Ovary (tissue), 9 donors: ENCODE data around the gene COPS9. TPM values are rescaled to one million over a fixed set of nuclear protein-coding genes. Genes with fewer than 3 reads are reported as not detected.

ENCODE experiments used
- DNase-seq, 5 donors: peaks; one replicate each; pipeline ENCODE4 v3.0.0-alpha.2; 2019 to 2020
- H3K27ac ChIP-seq, 2 donors: fragments of 200-600 bp; one replicate each; pipeline versions ENCODE4 v1.5.1 to v1.8.0; 2019 to 2022
- H3K27me3 ChIP-seq: fragments of 200-600 bp; one replicate; pipeline ENCODE4 v1.8.0; 2022
- H3K36me3 ChIP-seq: fragments of 200-600 bp; sonication (generic); one replicate; pipeline ENCODE4 v1.5.1; 2019
- H3K4me1 ChIP-seq: one replicate; pipeline ENCODE4 v1.8.1; 2013; ENCODE audit warnings: mild to moderate bottlenecking, moderate library complexity; ENCODE audit not compliant: insufficient read depth
- H3K4me3 ChIP-seq: fragments of 200-600 bp; sonication (generic); one replicate; pipeline ENCODE4 v1.5.1; 2017
- H3K9me3 ChIP-seq, 2 donors: fragments of 200-600 bp in 1 of 2; sonication (generic) in 1 of 2; one replicate each; pipeline versions ENCODE4 v1.5.1 to v1.8.1; 2013 to 2019; ENCODE audit warnings: mild to moderate bottlenecking in 1 of 2, moderate library complexity in 1 of 2
- EP300 ChIP-seq: sonication (generic); formaldehyde crosslinking; IDR thresholded peaks from one replicate; pipeline ENCODE4 v1.6.1; 2017; ENCODE audit warnings: antibody characterized with exemption
- POLR2A ChIP-seq: fragments of 450-650 bp; IDR thresholded peaks from one replicate; pipeline ENCODE4 v1.6.1; 2017; ENCODE audit warnings: antibody characterized with exemption, mild to moderate bottlenecking, moderate library complexity
- WGBS, 3 donors: extraction: QIAGEN DNeasy Blood & Tissue Kit in 1 of 3; methylation state at CpG; one replicate each; pipeline versions ENCODE4 v1.1.5 to v1.1.7; 2013 to 2017; 5-methylcytosine and 5-hydroxymethylcytosine counted together
- intact Hi-C, 4 donors: fragments of 100-400 bp; cut with DNase I; formaldehyde crosslinking; loops; one replicate each; pipeline versions ENCODE4 v1.11.0 to v1.15.1; 2022 to 2023
- polyA plus RNA-seq, 2 donors: library from polyadenylated mRNA; stranded (reverse); fragments of 200-250 nt in 1 of 2; fragments of 350-450 nt in 1 of 2; fragmentation: Illumina TruSeq in 1 of 2; extraction: RNeasy Lipid Tissue Mini Kit (QIAGEN cat#74804) in 1 of 2; gene quantifications; one replicate each; pipeline ENCODE4 v1.2.3, GENCODE V29; 2013 to 2014
- total RNA-seq, 7 donors: library from RNA; depleted of rRNA in 2 of 7; stranded (reverse); fragments of >200 nt in 2 of 7; fragmentation: NEBNext Ultra II Directional in 3 of 7; extraction: Animal tissue kit (Norgen Biotek cat#: 25700) in 3 of 7; gene quantifications; one replicate each; pipeline versions ENCODE4 v1.1.0 to v1.2.4, GENCODE V29; 2016 to 2023
- TF ChIP-seq, protein P1 (sequence below), 3 donors: fragments of 450-650 bp in 2 of 3; fragments of 200-600 bp in 1 of 3; IDR thresholded peaks; one replicate each; pipeline versions ENCODE4 v1.5.1 to v1.8.0; 2016 to 2022; ENCODE audit warnings: antibody characterized with exemption in 3 of 3, mild to moderate bottlenecking in 1 of 3
- donor health status: DM: no; HTN: no; CAD: no; lungs with moderate emphysema.
- donor health status: DM: no; HTN: no; CAD: no.
- donor health status: Bipolar disorder and iron deficiency.
- donor health status: DM: yes; HTN: yes; CAD: no.
- donor health status: DM: no; HTN: no; CAD: no.
- donor health status: DM: yes; HTN: yes; CAD: no.

Gene COPS9
- total and polyA plus RNA-seq, 9 donors: 42.1 to 286 (median 101) TPM

DNA sequence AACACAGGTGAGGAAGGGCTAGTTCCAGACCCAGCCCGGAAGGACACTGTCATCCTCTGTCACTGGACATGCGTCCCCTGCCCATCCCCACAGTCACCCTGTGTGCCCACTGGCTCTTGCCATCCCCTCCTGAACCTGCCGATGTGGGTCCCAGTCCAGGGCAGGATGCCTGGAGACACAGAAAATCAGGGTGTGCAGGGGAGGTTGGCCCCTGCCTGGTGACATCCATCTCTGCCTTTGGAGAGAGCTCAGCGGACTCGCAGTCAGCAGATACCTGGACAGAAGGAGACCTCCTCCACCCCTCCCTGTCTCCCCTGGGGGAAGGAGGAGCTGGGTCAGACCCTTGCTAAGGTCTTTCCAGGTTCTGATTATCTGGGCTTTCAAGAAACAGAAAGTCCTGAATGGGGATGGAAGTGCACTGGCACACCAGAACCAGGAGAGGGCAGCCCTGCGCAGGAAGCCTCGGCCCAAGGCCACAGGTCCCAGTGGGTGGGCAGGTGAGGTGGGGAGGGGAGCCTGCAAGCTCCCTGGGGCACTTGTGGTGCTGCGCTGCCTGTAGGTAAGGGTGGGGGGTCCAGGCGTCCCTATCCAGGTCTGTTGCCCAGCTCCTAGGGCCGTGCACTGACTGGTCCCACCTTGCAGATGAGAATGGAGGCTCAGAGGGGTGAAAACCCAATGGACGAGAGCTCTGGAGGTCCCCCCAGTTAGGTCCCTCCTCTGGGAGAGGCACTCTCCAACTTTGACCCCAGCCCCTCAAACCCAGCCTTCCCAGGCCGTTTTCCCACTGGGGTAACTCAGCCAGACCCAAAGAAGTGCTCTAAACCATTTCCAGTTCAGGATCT is 14.1 kb upstream of the COPS9 start:
- 26 to 35% (median 30%) methylated on average over 12 of the region's 12 CpGs for WGBS, 3 donors
- H3K27me3 ChIP-seq: no peaks in the 10 kb centered on the region
- no peaks in the 10 kb centered on the region for H3K9me3 ChIP-seq
- no peak overlapping the region for H3K27ac ChIP-seq
- H3K4me3 ChIP-seq: no peak overlapping the region
- intact Hi-C loops: loop anchor here in 1 of 4 donors (10.0 kb wide), 2 partner anchors 95 to 1115 kb away; partner anchors contain the start of gene OR6B3
- no peaks in the 10 kb centered on the region for H3K36me3 ChIP-seq
- peaks cover 5% of the 10 kb centered on the region for H3K4me1 ChIP-seq
- peak in 1 of 5 donors; percentile 49 for DNase-seq
- TF ChIP-seq, protein P1, sequence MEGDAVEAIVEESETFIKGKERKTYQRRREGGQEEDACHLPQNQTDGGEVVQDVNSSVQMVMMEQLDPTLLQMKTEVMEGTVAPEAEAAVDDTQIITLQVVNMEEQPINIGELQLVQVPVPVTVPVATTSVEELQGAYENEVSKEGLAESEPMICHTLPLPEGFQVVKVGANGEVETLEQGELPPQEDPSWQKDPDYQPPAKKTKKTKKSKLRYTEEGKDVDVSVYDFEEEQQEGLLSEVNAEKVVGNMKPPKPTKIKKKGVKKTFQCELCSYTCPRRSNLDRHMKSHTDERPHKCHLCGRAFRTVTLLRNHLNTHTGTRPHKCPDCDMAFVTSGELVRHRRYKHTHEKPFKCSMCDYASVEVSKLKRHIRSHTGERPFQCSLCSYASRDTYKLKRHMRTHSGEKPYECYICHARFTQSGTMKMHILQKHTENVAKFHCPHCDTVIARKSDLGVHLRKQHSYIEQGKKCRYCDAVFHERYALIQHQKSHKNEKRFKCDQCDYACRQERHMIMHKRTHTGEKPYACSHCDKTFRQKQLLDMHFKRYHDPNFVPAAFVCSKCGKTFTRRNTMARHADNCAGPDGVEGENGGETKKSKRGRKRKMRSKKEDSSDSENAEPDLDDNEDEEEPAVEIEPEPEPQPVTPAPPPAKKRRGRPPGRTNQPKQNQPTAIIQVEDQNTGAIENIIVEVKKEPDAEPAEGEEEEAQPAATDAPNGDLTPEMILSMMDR (IDR thresholded peaks at IDR 0.05): peak in 1 of 3 donors; percentile 18
- TF ChIP-seq POLR2A: no peak

DNA sequence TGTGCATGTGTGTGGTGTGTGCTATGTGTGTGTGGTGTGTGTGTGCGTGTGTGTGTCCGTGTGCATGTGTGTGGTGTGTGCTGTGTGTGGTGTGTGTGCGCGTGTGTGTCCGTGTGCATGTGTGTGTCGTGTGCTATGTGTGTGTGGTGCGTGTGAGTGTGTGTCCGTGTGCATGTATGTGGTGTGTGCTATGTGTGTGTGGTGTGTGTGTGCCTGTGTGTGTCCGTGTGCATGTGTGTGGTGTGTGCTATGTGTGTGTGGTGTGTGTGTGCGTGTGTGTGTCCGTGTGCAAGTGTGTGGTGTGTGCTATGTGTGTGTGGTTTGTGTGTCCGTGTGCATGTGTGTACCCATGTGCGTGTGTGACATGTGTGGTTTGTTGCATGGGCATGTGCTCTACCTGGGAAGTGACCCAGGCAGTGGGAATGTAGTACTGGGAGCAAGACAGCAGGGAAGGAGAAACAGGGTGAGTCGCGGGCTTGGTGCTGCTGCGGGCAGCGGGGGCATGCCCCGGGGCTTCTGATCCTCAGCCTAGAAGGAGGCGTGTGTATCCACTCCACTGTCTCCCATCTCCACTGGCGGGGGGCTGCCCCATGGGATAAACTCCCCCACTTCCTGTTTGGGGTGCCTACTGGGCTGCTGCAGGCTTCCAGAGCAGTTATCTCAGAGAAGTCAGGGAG is 11.9 kb upstream of the COPS9 start:
- H3K4me3 ChIP-seq: no peak overlapping the region
- no peaks in the 10 kb centered on the region for H3K27me3 ChIP-seq
- 73 to 84% (median 83%) methylated on average over 17 to 20 of the region's 20 CpGs for WGBS, 3 donors
- no peak for TF ChIP-seq POLR2A
- TF ChIP-seq, protein P1 (IDR thresholded peaks at IDR 0.05): no peak
- no peak for TF ChIP-seq EP300
- H3K36me3 ChIP-seq: no peaks in the 10 kb centered on the region
- no peaks in the 10 kb centered on the region for H3K9me3 ChIP-seq
- H3K27ac ChIP-seq: no peak overlapping the region
- H3K4me1 ChIP-seq: peaks cover 2% of the 10 kb centered on the region
- intact Hi-C loops: loop anchor here in 1 of 4 donors (10.0 kb wide), 2 partner anchors 93 to 1113 kb away; partner anchors contain the start of gene OR6B3
- DNase-seq: no peak

DNA sequence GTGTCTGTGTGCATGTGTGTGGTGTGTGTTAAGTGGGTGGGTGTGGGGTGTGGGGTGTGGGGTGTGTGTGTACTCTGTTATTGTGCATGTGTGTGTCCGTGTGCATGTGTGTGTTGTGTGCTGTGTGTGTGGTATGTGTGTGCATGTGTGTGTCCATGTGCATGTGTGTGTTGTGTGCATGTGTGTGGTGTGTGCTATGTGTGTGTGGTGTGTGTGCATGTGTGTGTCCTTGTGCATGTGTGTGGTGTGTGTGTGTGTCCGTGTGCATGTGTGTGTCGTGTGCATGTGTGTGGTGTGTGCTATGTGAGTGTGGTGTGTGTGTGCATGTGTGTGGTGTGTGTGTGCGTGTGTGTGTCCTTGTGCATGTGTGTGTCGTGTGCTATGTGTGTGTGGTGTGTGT is 11.3 kb upstream of the COPS9 start:
- H3K27ac ChIP-seq: no peak overlapping the region
- no peak overlapping the region for H3K4me3 ChIP-seq
- WGBS, 3 donors: 82 to 87% (median 85%) methylated on average over 5 of the region's 5 CpGs
- H3K36me3 ChIP-seq: no peaks in the 10 kb centered on the region
- no peak for TF ChIP-seq POLR2A
- TF ChIP-seq EP300: no peak
- TF ChIP-seq, protein P1 (IDR thresholded peaks at IDR 0.05): no peak
- intact Hi-C loops: loop anchor here in 1 of 4 donors (10.0 kb wide), 2 partner anchors 93 to 1113 kb away; partner anchors contain the start of gene OR6B3
- no peaks in the 10 kb centered on the region for H3K9me3 ChIP-seq
- no peaks in the 10 kb centered on the region for H3K27me3 ChIP-seq
- H3K4me1 ChIP-seq: peaks cover 2% of the 10 kb centered on the region
- no peak for DNase-seq

DNA sequence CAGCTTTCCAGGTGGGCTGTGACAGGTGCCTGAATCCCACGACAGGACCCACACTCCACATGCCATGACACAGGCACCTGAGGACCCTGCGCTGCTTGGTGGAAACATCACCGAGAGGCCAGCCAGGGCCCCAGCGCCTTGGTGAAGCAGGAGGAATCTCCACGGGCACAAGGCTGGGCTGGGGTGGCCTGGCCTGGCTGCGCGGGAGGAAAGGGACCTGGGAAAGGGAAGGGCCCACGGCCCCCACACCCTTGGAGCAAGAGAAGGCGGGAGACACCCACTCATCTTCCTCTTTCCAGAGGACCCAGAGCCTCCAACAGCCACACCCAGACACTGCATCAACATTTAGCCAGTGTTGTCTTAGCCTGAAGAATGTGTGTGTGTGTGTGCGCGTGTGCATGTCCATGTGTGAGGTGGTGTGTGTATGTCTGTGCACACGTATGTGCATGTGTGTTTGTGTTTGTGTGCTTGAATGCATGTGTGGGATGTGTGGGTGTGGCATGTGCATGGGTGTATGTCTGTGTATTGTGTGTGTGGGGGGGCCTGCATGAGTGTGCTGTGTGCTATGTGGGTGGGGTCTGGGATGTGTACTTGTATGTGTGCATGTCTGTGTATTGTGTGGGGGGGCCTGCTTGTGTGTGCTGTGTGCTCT is 10.6 kb upstream of the COPS9 start:
- DNase-seq: no peak
- intact Hi-C loops: loop anchor here in 1 of 4 donors (10.0 kb wide), 2 partner anchors 92 to 1112 kb away; partner anchors contain the start of gene OR6B3
- 59 to 67% (median 66%) methylated on average over 12 of the region's 12 CpGs for WGBS, 3 donors
- H3K27ac ChIP-seq: no peak overlapping the region
- H3K9me3 ChIP-seq: no peaks in the 10 kb centered on the region
- no peak overlapping the region for H3K4me3 ChIP-seq
- peaks cover 2% of the 10 kb centered on the region for H3K4me1 ChIP-seq
- TF ChIP-seq POLR2A (no peak), EP300 (no peak)
- TF ChIP-seq, protein P1 (IDR thresholded peaks at IDR 0.05): no peak
- H3K36me3 ChIP-seq: no peaks in the 10 kb centered on the region
- no peaks in the 10 kb centered on the region for H3K27me3 ChIP-seq
